GM21786 (cell line): Measurements from ENCODE around the gene MEN1.

Experiments
- ATAC-seq: cut with Tn5 transposase; IDR thresholded peaks from one replicate; pipeline ENCODE4 v1.9.1; 2021; ENCODE audit not compliant: unreplicated experiment

MEN1 gene

GRCh38 chr11:64788321-64789215 lies 21.8 kb downstream of the MEN1 start:
- no peak for ATAC-seq

GRCh38 chr11:64787526-64788320 lies 22.6 kb downstream of the MEN1 start:
- ATAC-seq: no peak

- no peak for ATAC-seq
Observed at GRCh38 chr11:64786308-64786707, 24.0 kb downstream of the MEN1 start.

- no peak for ATAC-seq
Observed at GRCh38 chr11:64784813-64785581, 25.4 kb downstream of the MEN1 start.

- peak; percentile 85 for ATAC-seq
Observed at GRCh38 chr11:64778473-64779298, 31.7 kb downstream of the MEN1 start, which contains the start of gene SF1. Gene SF1, minus strand, starts transcription at chr11:64778542. Its CDS starts 150 bp downstream, at chr11:64778392.

- ATAC-seq: peak; percentile 2
Observed at GRCh38 chr11:64778223-64778472, 32.2 kb downstream of the MEN1 start.

GRCh38 chr11:64777449-64778222 lies 32.7 kb downstream of the MEN1 start:
- no peak for ATAC-seq

GRCh38 chr11:64776875-64777274 lies 33.5 kb downstream of the MEN1 start:
- ATAC-seq: no peak

GRCh38 chr11:64776425-64776824 lies 33.9 kb downstream of the MEN1 start:
- no peak for ATAC-seq

- no peak for ATAC-seq
Observed at GRCh38 chr11:64774144-64774543, 36.2 kb downstream of the MEN1 start.

GRCh38 chr11:64772303-64773018 lies 37.9 kb downstream of the MEN1 start:
- ATAC-seq: peak; percentile 48

- ATAC-seq: no peak
Observed at GRCh38 chr11:64771861-64772260, 38.5 kb downstream of the MEN1 start.

- no peak for ATAC-seq
Observed at GRCh38 chr11:64770120-64770519, 40.2 kb downstream of the MEN1 start.

GRCh38 chr11:64769283-64769682 lies 41.1 kb downstream of the MEN1 start:
- no peak for ATAC-seq

- ATAC-seq: no peak
Observed at GRCh38 chr11:64768300-64768694, 42.1 kb downstream of the MEN1 start.

- ATAC-seq: no peak
Observed at GRCh38 chr11:64767344-64768299, 42.7 kb downstream of the MEN1 start.

- no peak for ATAC-seq
Observed at GRCh38 chr11:64766881-64767280, 43.5 kb downstream of the MEN1 start.
